Activated CD4-positive, alpha-beta T cell treated with anti-CD3 and anti-CD28 coated beads, Interleukin-10, Interleukin-2, amounts not matched to agents 100 ng/mL and 50 ng/mL, durations not matched to agents 16 hours and 8 hours (primary cell): ENCODE measurements around the gene KIAA1586.
"Not testable (repeated sequence)": the region's sequence is repeated elsewhere in the genome, so short reads cannot be mapped to it uniquely, and the experiment has no call there.

ENCODE experiments used
- DNase-seq: peaks from one replicate; pipeline ENCODE4 v3.0.0-alpha.2; 2020

Gene KIAA1586, protein sequence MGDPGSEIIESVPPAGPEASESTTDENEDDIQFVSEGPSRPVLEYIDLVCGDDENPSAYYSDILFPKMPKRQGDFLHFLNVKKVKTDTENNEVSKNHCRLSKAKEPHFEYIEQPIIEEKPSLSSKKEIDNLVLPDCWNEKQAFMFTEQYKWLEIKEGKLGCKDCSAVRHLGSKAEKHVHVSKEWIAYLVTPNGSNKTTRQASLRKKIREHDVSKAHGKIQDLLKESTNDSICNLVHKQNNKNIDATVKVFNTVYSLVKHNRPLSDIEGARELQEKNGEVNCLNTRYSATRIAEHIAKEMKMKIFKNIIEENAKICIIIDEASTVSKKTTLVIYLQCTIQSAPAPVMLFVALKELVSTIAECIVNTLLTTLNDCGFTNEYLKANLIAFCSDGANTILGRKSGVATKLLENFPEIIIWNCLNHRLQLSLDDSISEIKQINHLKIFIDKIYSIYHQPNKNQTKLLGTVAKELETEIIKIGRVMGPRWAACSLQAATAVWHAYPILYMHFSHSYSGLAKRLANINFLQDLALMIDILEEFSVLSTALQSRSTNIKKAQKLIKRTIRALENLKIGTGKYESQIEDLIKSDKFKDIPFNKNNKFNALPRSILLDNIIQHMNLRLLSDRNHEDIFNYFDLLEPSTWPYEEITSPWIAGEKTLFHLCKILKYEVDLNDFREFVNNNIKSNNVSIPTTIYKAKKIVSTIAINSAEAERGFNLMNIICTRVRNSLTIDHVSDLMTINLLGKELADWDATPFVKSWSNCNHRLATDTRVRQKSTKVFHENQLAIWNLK

DNA sequence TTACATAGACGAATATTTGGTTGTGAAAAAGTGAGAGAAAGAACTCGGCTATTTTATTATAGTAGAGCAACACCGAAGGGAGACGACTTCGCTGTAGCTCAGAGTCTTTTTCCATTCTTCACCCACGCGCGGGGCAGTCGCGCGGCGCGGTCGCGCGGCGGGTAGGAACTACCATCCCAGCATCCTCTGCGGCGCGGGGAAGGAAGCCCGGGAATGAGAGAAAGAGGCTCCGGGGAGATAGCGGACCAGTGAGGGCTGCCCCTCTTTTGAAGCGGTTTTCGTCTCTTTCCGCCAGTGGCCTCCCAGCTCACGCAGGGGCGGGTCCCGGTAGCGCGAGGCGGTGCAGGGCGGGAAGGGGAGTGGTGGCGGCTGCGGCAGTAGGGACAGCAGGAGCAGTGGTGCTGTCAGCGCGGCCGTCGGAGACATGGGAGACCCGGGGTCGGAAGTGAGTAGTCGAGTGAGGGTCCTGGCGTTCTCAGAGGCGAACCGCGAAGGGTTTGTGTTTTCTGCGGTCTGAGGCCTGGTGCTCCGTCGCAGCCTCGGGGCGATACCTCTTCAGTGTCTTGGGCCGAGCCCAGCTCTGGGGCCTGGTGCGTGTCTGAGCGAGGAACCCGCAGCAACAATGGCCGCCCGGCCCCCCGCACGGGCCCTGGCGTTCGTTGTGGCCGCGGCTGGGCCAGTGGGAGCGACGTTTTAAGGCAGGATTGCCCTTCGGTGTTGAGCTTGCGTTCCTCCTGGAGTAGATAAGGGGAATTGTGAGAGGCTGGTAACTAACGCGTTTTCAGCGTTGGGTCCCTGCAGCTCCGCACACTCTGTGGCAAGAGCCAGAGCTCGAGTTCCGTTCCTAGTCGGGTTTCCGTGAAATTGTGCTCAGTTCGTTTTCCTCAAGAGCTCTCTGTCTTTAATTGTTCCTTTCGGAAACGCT lies at the start of gene KIAA1586:
Gene KIAA1586, plus strand, starts transcription at position 362 of the 925 bp plus-strand sequence. Its CDS starts 63 bp downstream, at position 425.
- DNase-seq, result peak; percentile 94

DNA sequence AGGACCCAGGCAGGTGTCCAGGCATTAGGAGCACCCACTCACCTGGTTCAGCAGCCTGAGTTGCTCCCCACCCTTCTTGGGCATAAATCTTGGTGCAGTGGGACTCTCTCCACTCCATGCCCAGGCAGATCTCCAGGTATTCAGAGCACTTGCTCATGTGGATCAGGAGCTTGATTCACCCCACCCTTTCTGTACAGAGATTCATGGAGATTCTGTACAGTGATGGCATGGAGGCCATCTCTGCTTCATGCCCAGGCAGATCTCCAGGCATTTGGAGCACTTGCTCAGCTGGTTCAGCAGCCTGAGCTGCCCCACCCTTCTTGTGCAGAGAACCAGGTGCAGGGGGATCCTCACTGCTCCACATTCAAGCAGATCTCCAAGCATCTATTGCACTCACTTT lies 47.4 kb upstream of the KIAA1586 start:
- DNase-seq, result no peak

DNA sequence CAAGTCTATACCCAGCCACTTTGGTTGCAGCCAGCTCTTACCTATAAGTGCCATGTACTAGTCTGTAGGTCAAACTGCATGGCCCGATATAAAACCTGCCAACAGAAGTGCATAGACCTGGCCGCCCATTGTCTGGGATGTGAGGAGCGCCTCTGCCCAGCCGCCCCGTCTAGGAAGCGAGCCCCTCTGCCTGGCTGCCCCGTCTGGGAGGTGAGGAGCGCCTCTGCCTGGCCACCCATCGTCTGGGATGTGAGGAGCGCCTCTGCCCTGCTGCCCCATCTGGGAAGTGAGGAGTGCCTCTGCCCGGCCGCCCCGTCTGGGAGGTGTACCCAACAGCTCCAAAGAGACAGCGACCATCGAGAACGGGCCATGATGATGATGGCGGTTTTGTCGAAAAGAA lies 46.7 kb upstream of the KIAA1586 start:
- not testable (repeated sequence) for DNase-seq

DNA sequence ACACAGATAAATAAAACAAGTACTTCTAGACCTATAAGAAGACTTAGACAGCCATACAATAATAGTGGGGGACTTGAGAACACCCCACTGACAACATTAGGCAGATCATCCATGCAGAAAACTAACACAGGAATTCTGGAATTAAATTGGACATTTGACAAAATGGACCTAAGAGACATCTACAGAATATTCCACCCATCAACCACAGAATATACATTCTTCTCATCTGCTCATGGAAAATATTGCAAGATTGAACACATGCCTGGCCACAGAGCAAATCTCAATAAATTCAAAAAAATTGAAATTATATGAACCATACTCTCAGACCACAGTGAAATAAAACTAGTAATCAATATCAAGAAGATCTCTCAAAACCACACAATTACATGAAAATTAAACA lies 44.3 kb upstream of the KIAA1586 start:
- no peak for DNase-seq

DNA sequence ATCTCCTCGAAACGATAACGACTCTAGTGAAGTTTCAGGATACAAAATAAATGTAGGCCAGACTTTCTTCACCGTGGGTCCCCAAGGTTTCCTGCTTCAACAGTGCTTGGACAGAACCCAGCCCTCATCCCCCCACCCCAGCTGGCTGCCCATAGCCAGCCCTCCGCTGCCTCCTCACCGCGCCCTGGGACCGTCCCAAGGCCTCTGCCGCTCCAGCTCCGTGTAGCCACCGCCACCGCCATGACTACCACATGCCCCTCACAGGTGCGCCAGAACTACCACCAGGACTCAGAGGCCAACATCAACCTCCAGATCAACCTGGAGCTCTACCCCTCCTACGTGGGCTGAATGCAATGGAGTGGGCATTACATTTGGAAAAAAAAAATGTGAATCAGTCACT lies 42.2 kb upstream of the KIAA1586 start:
- no peak for DNase-seq

DNA sequence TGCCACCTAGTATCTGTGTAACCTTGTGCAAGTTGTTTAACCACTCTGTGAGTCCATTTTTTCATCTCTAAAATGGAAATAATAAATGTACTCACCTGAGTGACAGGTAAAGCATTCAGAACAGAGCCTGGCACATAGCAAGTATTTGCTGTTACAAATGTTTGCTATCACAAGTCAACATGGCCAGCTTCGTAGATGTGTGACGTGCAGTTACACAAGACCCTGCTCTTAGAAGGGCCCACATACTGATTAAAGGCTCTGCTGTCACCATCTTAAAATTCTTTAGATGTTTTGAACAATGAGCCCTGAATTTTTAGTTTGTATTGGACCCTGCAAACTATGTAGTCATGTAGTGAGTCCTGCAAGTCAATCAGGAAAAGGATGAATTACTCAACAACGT lies 40.4 kb upstream of the KIAA1586 start:
- no peak for DNase-seq

DNA sequence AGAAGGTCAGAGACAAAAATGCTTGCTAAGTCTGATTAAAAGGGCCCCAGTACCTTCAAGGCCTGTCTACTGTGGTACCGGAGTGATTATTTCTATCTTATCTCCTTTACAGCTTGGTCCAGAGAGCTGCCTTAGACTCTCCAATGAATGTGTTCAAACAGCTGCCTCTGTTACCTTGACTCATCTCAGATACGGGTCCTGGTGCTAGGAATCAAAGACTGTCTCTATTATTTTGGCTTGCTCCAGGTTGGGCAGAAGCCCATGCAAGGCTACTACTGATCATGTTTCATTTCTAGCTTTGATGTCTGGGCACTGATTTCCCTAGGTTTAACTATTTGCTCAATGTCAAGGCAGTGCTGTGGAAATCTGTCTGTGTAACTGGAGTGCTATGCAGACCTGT lies 38.4 kb upstream of the KIAA1586 start:
- DNase-seq, result not testable (repeated sequence)

DNA sequence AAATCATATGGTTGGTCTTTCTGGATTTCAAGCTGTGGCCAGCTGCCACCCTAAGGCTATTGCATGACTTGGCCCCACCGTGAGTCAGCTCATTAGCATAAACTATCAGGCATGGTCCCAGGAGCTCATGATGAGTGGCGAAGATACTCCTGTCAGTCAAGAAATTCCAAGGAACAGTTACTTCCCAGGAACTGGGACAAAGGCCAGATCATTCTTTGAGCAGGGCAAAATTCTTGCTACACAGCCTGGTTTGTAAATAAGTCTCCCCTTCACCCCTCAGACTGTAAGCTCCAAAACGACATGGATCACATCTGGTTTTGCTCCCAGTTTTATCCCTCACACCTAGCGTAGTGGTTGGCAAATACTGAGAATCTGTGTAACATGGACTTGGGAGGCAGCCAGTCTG lies 33.0 kb upstream of the KIAA1586 start:
- no peak for DNase-seq

DNA sequence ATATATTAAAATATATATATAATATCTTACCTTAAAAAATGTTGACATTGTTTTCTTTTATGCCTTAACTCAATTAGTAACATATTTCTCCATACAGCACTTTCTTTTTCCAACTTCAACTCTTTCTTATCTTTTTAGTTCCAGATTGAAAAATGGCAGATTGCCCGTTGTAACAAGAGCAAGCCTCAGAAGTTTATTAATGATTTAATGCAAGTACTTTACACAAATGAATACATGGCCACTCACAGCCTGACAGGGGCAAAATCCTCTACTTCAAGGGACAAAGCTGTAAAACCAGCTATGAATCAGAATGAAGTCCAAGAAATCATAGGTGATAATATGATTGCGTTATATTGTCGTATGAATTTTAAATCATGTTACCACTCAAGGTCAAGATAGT lies 29.4 kb upstream of the KIAA1586 start:
- no peak for DNase-seq

DNA sequence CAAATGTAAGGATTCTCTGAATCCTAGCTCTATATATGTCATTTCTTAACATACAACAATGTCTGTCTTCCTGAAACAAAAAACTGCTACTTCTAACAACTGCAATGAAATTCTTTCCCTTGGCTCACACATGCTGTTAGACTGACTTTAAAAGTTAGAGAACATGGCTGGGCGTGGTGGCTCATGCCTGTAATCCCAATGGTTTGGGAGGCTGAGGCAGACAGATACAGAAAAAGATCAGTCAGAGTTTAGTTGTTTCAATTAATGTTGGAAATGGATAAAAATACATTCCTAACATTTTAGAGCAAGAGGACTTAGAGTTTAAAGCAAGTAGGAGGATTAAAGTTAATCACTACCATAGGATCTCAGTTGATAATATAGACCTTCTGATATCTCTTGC lies 28.7 kb upstream of the KIAA1586 start:
- DNase-seq, result no peak

DNA sequence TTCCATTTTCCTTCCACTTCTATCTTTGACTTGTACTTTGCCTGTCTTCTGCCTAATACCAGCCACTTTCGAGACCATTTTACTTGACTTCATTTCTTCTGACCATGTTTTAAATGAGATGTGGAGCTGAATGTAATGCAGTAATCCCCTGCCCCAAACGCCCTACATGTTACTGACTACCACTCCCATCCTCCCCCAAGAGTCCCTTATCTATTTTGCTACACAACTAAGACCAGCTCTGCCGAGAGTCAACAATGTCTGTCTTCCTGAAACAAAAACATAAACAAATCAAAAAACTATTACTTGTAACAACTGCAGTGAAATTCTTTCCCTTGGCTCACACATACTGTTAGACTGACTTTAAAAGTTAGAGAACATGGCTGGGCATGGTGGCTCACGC lies 27.1 kb upstream of the KIAA1586 start:
- no peak for DNase-seq

DNA sequence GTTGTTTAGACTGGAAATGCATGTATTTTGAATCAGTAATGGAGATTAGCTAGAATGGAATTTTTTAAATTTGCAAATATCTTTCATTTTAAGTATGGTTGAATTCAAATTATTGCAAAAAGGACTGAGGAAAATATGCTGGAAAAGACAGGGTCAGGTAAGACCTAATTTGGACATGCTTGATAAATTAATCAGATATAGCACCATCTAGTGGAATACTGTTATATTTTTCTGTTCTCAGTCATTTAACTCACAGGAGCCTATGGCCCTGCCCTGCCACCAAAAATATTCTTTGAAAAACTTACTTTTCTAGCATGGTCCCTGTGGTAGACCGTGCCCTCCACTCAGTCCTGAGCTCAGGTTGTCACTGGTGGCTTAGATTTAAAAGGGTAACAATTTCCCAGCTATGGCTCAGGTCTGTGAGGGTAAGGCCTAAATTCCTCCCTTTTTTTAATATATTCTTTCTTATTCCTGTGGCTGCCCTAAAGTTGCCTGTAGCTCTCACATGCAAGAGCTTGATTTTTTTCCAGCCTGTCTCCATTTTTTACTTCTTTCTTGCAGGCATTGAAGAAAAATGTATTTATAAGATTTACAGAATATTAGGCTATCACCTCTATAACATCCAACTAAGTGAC lies 25.3 kb upstream of the KIAA1586 start:
- peak; percentile 58 for DNase-seq

DNA sequence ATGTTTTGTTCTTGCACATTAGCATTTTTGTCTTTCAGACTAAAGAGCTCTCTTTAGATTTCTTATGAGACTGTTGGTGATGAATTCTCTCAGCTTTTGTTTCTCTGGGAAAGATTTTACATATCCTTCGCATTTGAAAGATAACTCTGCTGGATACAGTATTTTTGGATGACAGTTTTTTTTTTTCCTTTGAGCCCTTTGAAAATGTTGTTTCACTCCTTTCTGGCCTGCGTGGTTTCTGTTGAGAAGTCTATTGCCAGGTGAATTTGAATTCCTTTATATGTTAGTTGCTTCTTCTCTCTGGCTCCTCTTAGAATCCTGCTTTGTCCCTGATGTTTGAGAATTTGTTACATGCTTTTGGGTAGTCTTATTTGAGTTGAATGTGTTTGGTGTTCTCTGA lies 22.2 kb upstream of the KIAA1586 start:
- no peak for DNase-seq

DNA sequence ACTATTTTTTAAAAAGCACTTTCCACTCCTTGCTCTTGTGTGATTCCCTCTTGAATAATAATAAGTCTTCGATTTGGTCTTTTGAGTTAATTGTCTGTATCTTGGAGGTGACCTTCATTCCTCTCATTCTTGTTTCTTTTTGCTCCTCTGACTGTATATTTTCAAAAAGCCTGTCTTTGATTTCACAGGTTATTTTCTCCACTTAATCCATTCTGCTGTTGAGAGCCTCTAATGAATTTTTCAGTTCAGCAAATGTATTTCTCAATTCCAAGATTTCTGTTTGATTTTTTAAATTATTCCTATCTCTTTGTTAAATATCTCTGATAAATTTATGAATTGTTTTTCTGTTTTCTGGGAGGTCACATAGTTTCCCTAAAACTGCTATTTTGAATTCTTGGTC lies 21.7 kb upstream of the KIAA1586 start:
- DNase-seq, result no peak

DNA sequence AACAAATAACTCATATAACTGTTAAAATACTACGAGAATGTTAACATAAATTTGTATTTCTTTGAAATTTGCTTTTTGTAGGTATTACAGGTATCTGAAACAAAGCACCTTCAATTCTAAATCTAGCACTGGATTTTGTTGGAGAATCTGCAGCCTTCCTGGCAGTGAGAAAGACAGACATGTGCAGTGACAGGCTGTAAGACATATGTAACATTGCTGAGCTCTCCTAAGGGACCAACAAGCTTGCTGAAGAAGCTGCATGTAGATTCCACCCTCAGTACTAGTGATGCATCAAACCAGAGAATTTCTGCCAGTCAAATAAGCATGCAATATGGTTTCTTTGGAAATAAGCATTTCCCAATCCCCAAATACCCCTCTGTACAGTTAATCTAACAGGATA lies 20.5 kb upstream of the KIAA1586 start:
- DNase-seq, result no peak

DNA sequence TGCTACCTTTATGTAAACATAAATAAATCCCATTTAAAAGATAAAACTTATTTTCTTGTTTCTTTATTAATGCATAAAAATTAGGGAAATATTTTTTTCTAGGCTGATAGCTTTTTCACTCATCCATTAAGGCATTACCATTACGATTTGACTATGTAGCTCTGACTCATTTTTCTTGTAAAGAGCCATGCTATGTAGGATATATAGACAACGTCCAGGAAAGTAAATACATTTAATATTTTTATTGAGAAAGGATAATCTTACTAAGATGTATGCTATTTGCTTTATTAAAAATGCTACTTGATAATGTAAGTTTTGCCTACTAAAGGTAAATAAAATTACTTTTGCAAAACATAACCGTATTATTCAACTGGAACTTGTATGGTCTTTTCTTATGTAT lies 19.2 kb upstream of the KIAA1586 start:
- DNase-seq, result no peak

DNA sequence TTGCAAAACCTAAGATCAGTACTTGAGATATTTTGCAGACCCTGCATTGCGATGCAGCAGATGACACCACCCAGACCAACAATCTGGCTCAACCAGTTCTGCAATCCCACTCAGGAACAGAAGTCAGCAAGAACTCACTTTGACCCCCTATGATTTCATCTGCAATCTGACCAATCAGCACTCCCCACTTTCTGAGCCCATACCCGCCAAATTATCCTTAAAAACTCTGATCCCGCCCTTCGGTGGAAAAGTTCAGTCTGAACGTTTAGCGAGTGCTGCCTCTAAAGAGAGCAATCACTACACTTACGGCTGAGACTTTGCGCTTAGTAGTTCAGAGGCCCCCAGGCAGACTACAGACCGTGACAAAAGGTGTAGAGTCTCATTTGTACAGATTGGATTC lies 17.3 kb upstream of the KIAA1586 start:
- no peak for DNase-seq

DNA sequence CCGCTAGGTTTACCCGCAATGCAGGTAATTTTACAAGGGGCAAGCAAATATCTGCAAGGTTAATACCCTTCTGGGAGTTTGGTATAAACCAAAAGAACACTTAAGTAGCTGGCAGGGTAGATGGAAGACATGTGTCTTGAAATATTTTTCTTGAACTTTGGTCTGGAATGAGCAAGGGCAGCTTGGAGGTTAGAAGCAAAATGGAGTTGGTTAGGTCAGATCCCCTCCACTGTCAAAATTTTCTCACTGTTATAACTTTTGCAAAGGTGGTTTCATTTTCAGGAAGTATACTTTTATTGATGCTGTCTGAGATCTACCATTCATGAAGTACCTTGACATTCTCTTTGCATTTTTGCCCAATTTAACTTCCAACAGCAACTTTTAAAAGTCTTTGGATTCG lies 13.3 kb upstream of the KIAA1586 start:
- no peak for DNase-seq

DNA sequence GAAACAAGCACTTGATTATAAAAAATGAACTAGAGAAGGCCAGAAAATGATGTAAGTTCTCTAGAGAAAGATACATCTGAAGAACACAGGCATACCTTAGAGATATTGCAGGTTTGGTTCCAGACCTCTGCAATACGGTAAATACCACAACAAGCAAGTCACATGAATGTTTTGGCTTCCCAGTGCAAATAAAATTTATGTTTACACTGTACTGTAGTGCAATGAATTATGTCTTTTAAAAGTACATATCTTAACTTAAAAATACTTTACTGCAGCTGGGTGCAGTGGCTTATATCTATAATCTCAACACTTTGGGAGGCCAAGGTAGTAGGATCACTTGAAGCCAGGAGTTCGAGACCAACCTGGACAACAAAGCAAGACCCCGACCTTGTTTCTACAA lies 10.9 kb upstream of the KIAA1586 start:
- no peak for DNase-seq

DNA sequence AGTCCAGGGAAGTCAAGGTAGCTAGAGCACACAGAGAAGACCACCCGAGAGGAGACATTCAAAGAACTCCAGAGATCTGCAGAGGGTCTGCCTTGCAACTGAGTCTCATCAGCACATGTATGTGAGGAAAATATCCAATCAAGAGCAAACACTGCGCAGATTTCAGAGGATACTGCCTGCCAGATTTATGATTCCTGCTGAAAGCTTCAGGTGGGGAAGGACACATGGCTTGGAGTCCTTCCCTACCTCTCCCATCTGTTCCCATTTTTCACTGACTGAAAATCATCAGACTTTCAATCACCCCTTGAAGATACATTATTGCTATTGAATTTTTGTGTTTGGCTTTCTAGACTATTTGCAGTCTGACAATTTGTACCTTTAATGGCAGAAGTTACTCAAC lies 7.6 kb upstream of the KIAA1586 start:
- no peak for DNase-seq

DNA sequence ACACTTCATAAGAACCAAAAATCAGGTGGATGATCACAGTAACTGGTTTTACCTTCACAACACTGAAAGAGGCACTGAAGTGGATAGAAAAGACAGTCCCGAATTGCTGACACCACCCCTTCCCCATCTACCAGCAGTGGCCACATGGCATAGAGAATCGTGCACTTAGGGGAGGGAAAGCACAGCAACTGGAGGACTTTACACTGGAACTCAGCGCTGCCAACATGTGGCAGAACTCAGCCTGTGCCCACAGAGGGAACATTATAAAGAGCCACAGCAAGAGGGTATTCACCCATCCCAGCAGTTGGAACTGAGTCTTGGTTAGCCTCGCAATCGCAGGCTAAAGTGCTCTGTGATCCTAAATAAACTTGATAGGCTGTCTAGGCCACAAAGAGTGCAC lies 6.5 kb upstream of the KIAA1586 start:
- peak; percentile 8 for DNase-seq

DNA sequence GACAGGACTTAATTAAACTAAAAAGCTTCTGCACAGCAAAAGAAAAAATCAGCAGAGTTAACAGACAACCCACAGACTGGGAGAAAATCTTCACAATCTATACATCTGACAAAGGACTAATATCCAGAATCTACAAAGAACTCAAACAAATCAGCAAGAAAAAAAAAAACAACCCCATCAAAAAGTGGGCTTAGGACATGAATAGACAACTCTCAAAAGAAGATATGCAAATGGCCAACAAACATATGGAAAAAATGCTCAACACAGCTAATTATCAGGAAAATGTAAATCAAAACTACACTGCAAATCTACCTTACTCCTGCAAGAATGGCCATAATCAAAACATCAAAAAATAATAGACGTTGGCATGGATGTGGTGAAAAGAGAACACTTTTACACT lies 2.4 kb upstream of the KIAA1586 start:
- not testable (repeated sequence) for DNase-seq

DNA sequence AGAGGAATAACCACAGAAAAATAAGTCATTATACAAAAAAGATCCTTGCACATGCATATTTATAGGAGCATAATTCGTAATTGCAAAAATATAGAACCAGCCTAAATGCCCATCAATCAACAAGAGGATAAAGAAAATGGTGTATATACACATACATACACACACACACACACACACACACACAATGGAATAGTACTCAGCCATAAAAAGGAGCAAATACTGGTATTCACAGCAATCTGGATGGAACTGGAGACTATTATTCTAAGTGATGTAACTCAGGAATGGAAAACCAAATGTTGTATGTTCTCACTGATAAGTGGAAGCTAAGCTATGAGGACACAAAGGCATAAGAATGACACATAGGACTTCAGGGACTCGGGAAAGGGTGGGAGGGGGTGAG lies 1.9 kb upstream of the KIAA1586 start:
- DNase-seq, result no peak
